ENCODE results near the gene CARM1. TPM values are rescaled to one million over a fixed set of nuclear protein-coding genes. Genes with fewer than 3 reads are reported as not detected.

Gene CARM1
- polyA plus RNA-seq, 1 experiment = 33.7 TPM

- Histone ChIP-seq H3K27me3 (ENCODE audit: control insufficient read depth, insufficient read depth, low read length) (no peaks in the 10 kb centered on the region), H3K36me3 (ENCODE audit: control insufficient read depth, insufficient read depth, low read length) (no peaks in the 10 kb centered on the region), H3K4me3 (ENCODE audit: low read depth, low read length) (no peak overlapping the region)
- ChIA-PET CTCF (no interaction called here), POLR2A (interaction anchor here (0.7 kb wide), 1 partner anchor 29 kb away, joined by 5 read pairs; no protein-coding TSS in a partner anchor)
- TF ChIP-seq CTCF (IDR thresholded peaks at IDR 0.05; ENCODE audit: insufficient read depth, low read depth, low read length) = no peak
- no peak for DNase-seq (ENCODE audit: low read depth)
Measured at GRCh38 chr19:10968527-10969135, 97.3 kb downstream of the CARM1 start.

GRCh38 chr19:10971107-10971726, 99.9 kb downstream of the CARM1 start:
- DNase-seq (ENCODE audit: low read depth) = no peak
- no peaks in the 10 kb centered on the region for H3K27me3 ChIP-seq (ENCODE audit: control insufficient read depth, insufficient read depth, low read length)
- no peak for TF ChIP-seq CTCF (IDR thresholded peaks at IDR 0.05; ENCODE audit: insufficient read depth, low read depth, low read length)
- H3K4me3 ChIP-seq (ENCODE audit: low read depth, low read length) = no peak overlapping the region
- no peaks in the 10 kb centered on the region for H3K36me3 ChIP-seq (ENCODE audit: control insufficient read depth, insufficient read depth, low read length)
- POLR2A ChIA-PET = no interaction called here
- CTCF ChIA-PET = no interaction called here

Small RNA genes lying within 50 kb of the gene (small RNA-seq; reads per million reads assigned to genes)
- not detected for gene MIR6793 (ENCODE audit: insufficient read length, low read depth, low replicate concordance)

Other genes starting within 250 kb of the CARM1 start
- gene SLC44A2, start 246.0 kb upstream of the CARM1 start, polyA plus RNA-seq (2011; rRNA removed) = 78.0 and 114 TPM in 2 replicates
- gene ILF3, start 217.2 kb upstream of the CARM1 start, polyA plus RNA-seq (2011; rRNA removed) = 99.0 and 148 TPM in 2 replicates
- gene QTRT1, start 170.1 kb upstream of the CARM1 start, polyA plus RNA-seq (2011; rRNA removed) = 23.9 and 46.5 TPM in 2 replicates
- 43.5 and 64.2 TPM in 2 replicates for gene DNM2, start 153.5 kb upstream of the CARM1 start, polyA plus RNA-seq (2011; rRNA removed)
- 50.2 and 85.3 TPM in 2 replicates for gene TMED1, start 35.3 kb upstream of the CARM1 start, polyA plus RNA-seq (2011; rRNA removed)
- gene C19orf38, start 23.1 kb upstream of the CARM1 start, polyA plus RNA-seq (2011; rRNA removed) = 0.20 and 0.26 TPM in 2 replicates
- 79.3 and 138 TPM in 2 replicates for gene YIPF2, start 57.1 kb downstream of the CARM1 start, polyA plus RNA-seq (2011; rRNA removed)
- gene TIMM29, start 57.3 kb downstream of the CARM1 start, polyA plus RNA-seq (2011; rRNA removed) = 6.7 and 9.1 TPM in 2 replicates
- 25.2 and 46.3 TPM in 2 replicates for gene SMARCA4, start 89.5 kb downstream of the CARM1 start, polyA plus RNA-seq (2011; rRNA removed)
- gene LDLR, start 217.9 kb downstream of the CARM1 start, polyA plus RNA-seq (2011; rRNA removed) = 20.2 and 60.0 TPM in 2 replicates